Neural cell (in vitro differentiated cells): ENCODE data around the gene PLCB4. TPM values are rescaled to one million over a fixed set of nuclear protein-coding genes. Genes with fewer than 3 reads are reported as not detected.

Experiments
- H2AFZ ChIP-seq: fragments of 200-600, 300-800 bp; sonication (generic), shearing (Covaris generic); 2 replicates; pipeline ENCODE4 v1.6.0; 2014; ENCODE audit warnings: low read depth, mild to moderate bottlenecking, antibody characterized with exemption, low read length, moderate library complexity
- H3F3A ChIP-seq: fragments of 200-600 bp; shearing (Covaris generic); 2 replicates; pipeline ENCODE4 v1.6.1; 2016; ENCODE audit warnings: mild to moderate bottlenecking, moderate library complexity, mixed read lengths, antibody characterized with exemption, low read length; ENCODE audit not compliant: insufficient read depth, poor library complexity, severe bottlenecking
- H3K27ac ChIP-seq: fragments of 200-600, 300-800 bp; sonication (generic), shearing (Covaris generic); 2 replicates; pipeline ENCODE4 v1.5.1; 2014; ENCODE audit warnings: mild to moderate bottlenecking, low read length, moderate library complexity
- H3K27me3 ChIP-seq: fragments of 300-800, 200-600 bp; sonication (generic), shearing (Covaris generic); 2 replicates; pipeline ENCODE4 v1.6.0; 2014; ENCODE audit warnings: mild to moderate bottlenecking, low read depth, low read length, moderate library complexity; ENCODE audit not compliant: insufficient read depth
- H3K36me3 ChIP-seq: fragments of 300-800, 200-600 bp; sonication (generic), shearing (Covaris generic); 2 replicates; pipeline ENCODE4 v1.5.1; 2014; ENCODE audit warnings: mild to moderate bottlenecking, antibody characterized with exemption, low read length, moderate library complexity; ENCODE audit not compliant: insufficient read depth
- H3K4me2 ChIP-seq: fragments of 300-800, 200-600 bp; sonication (generic), shearing (Covaris generic); 2 replicates; pipeline ENCODE4 v1.6.0; 2014; ENCODE audit warnings: mild to moderate bottlenecking, low read length
- H3K4me3 ChIP-seq: fragments of 300-800, 200-600 bp; sonication (generic), shearing (Covaris generic); 2 replicates; pipeline ENCODE4 v1.5.1; 2014; ENCODE audit warnings: mild to moderate bottlenecking, low read length, moderate library complexity
- H3K79me2 ChIP-seq: fragments of 200-600 bp; shearing (Covaris generic); replicated peaks from 2 replicates; pipeline ENCODE4 v1.6.0; 2014; ENCODE audit warnings: mild to moderate bottlenecking, low read length, moderate library complexity; ENCODE audit not compliant: insufficient read depth
- H3K9ac ChIP-seq: fragments of 300-800, 200-600 bp; sonication (generic), shearing (Covaris generic); 2 replicates; pipeline ENCODE4 v1.6.1; 2016; ENCODE audit warnings: mild to moderate bottlenecking, low read length, mixed read lengths
- H3K9me2 ChIP-seq: fragments of 200-600 bp; shearing (Covaris generic); 2 replicates; pipeline ENCODE4 v1.6.1; 2016; ENCODE audit warnings: mild to moderate bottlenecking, low read length, mixed read lengths; ENCODE audit not compliant: insufficient read depth
- H3K9me3 ChIP-seq: fragments of 200-600, 300-800 bp; sonication (generic), shearing (Covaris generic); 2 replicates; pipeline ENCODE4 v1.6.1; 2016; ENCODE audit warnings: mild to moderate bottlenecking, mixed run types, low read length, moderate library complexity, mixed read lengths
- H4K20me1 ChIP-seq: fragments of 200-600 bp; shearing (Covaris generic); 2 replicates; pipeline ENCODE4 v1.6.1; 2016; ENCODE audit warnings: mild to moderate bottlenecking, mixed run types; ENCODE audit not compliant: insufficient read depth
- EP300 ChIP-seq: fragments of 450-650 bp; conservative IDR thresholded peaks from 2 replicates; pipeline ENCODE4 v1.6.1; 2014; ENCODE audit warnings: antibody characterized with exemption, mild to moderate bottlenecking, moderate library complexity; ENCODE audit not compliant: poor library complexity, severe bottlenecking
- EZH2 ChIP-seq: fragments of 200-600, 300-800 bp; shearing (Covaris generic), sonication (generic); IDR thresholded peaks from 2 replicates; pipeline ENCODE4 v1.6.1; 2014; ENCODE audit warnings: antibody characterized with exemption, low read length, borderline replicate concordance, mild to moderate bottlenecking; ENCODE audit not compliant: insufficient read depth, poor library complexity, severe bottlenecking
- MXI1 ChIP-seq: fragments of 450-650 bp; conservative IDR thresholded peaks from 2 replicates; pipeline ENCODE4 v1.6.1; 2014; ENCODE audit warnings: antibody characterized with exemption, mild to moderate bottlenecking; ENCODE audit not compliant: poor library complexity, severe bottlenecking
- POLR2AphosphoS5 ChIP-seq: IDR thresholded peaks from 2 replicates; pipeline ENCODE4 v1.6.1; 2012
- RAD21 ChIP-seq: fragments of 450-650 bp; conservative IDR thresholded peaks from 2 replicates; pipeline ENCODE4 v1.6.1; 2014; ENCODE audit warnings: antibody characterized with exemption, mild to moderate bottlenecking, moderate library complexity
- SMC3 ChIP-seq: fragments of 450-650 bp; conservative IDR thresholded peaks from 2 replicates; pipeline ENCODE4 v1.6.1; 2014; ENCODE audit warnings: antibody characterized with exemption, mild to moderate bottlenecking, moderate library complexity; ENCODE audit not compliant: poor library complexity
- TAF1 ChIP-seq: IDR thresholded peaks from 2 replicates; pipeline ENCODE4 v1.6.1; 2012; ENCODE audit warnings: low read depth
- polyA plus RNA-seq: library from polyadenylated mRNA; depleted of rRNA; stranded (reverse); fragments of >200 nt; gene quantifications from 2 replicates; pipeline ENCODE4 v1.2.3, GENCODE V29; 2014
- TF ChIP-seq, protein P1 (sequence below): IDR thresholded peaks from 2 replicates; pipeline ENCODE4 v1.6.1; 2012; ENCODE audit warnings: borderline replicate concordance
- TF ChIP-seq, protein P2 (sequence below): fragments of 450-650 bp; IDR thresholded peaks from 2 replicates; pipeline ENCODE4 v1.5.1; 2014; ENCODE audit warnings: antibody characterized with exemption, mild to moderate bottlenecking, moderate library complexity; ENCODE audit not compliant: poor library complexity, severe bottlenecking

PLCB4 gene
- polyA plus RNA-seq, 1 donor from 2014 or later, result 13.1 TPM

DNA sequence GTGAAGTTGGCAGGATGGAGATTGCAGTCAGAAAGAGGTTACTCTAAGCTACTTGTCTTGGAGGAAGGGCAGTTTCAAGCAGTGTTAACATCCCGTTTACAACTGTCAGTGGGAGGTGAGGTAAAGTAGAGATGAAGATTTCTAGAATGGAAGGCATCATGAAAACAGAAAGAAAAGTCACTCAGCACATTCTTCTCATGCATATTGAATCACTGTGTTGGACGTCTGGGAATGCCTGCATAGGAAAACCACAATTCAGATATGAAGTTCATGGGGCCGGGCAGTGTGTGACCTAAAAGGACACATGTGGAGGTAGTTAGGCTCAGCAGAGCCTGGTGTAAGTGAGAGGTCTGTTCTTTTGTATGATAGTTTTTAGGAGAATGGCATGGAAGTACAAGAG, 372.0 kb downstream of the PLCB4 start:
- H3K79me2 ChIP-seq, result no peaks in the 10 kb centered on the region
- H3K9ac ChIP-seq, result no peak overlapping the region
- H3K27ac ChIP-seq, result no peak overlapping the region
- H3F3A ChIP-seq, result no peaks in the 10 kb centered on the region
- no peaks in the 10 kb centered on the region for H4K20me1 ChIP-seq
- peaks cover 4% of the 10 kb centered on the region for H3K36me3 ChIP-seq
- no peaks in the 10 kb centered on the region for H3K9me2 ChIP-seq
- no peak for TF ChIP-seq EP300
- TF ChIP-seq MXI1, result no peak
- TF ChIP-seq, protein P1, sequence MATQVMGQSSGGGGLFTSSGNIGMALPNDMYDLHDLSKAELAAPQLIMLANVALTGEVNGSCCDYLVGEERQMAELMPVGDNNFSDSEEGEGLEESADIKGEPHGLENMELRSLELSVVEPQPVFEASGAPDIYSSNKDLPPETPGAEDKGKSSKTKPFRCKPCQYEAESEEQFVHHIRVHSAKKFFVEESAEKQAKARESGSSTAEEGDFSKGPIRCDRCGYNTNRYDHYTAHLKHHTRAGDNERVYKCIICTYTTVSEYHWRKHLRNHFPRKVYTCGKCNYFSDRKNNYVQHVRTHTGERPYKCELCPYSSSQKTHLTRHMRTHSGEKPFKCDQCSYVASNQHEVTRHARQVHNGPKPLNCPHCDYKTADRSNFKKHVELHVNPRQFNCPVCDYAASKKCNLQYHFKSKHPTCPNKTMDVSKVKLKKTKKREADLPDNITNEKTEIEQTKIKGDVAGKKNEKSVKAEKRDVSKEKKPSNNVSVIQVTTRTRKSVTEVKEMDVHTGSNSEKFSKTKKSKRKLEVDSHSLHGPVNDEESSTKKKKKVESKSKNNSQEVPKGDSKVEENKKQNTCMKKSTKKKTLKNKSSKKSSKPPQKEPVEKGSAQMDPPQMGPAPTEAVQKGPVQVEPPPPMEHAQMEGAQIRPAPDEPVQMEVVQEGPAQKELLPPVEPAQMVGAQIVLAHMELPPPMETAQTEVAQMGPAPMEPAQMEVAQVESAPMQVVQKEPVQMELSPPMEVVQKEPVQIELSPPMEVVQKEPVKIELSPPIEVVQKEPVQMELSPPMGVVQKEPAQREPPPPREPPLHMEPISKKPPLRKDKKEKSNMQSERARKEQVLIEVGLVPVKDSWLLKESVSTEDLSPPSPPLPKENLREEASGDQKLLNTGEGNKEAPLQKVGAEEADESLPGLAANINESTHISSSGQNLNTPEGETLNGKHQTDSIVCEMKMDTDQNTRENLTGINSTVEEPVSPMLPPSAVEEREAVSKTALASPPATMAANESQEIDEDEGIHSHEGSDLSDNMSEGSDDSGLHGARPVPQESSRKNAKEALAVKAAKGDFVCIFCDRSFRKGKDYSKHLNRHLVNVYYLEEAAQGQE, result no peak
- TF ChIP-seq, protein P2, sequence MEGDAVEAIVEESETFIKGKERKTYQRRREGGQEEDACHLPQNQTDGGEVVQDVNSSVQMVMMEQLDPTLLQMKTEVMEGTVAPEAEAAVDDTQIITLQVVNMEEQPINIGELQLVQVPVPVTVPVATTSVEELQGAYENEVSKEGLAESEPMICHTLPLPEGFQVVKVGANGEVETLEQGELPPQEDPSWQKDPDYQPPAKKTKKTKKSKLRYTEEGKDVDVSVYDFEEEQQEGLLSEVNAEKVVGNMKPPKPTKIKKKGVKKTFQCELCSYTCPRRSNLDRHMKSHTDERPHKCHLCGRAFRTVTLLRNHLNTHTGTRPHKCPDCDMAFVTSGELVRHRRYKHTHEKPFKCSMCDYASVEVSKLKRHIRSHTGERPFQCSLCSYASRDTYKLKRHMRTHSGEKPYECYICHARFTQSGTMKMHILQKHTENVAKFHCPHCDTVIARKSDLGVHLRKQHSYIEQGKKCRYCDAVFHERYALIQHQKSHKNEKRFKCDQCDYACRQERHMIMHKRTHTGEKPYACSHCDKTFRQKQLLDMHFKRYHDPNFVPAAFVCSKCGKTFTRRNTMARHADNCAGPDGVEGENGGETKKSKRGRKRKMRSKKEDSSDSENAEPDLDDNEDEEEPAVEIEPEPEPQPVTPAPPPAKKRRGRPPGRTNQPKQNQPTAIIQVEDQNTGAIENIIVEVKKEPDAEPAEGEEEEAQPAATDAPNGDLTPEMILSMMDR, result no peak
- no peak for TF ChIP-seq RAD21
- H3K27me3 ChIP-seq, result no peaks in the 10 kb centered on the region
- no peak overlapping the region for H3K4me2 ChIP-seq
- H3K4me3 ChIP-seq, result no peak overlapping the region
- H2AFZ ChIP-seq, result no peak overlapping the region
- peaks cover 9% of the 10 kb centered on the region for H3K9me3 ChIP-seq

DNA sequence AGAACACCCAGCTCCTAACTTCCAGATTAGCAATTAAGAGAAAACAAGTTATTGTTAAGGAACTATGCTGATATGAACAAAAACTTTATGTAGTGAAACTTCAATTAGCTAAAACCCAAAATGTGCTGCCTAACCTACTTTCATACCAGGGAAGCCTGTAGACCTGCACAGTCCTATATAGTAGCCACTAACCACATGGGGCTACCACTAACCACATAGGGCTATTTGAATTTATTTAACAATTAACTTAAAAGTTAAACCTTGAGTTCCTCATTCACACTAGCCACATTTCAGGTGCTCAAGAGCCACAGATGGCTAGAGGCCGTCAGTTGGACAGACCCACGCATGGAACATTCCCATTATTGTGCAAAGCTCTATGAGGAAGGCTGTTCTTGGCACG, 373.1 kb downstream of the PLCB4 start:
- H3K4me3 ChIP-seq, result no peak overlapping the region
- H3K9me2 ChIP-seq, result no peaks in the 10 kb centered on the region
- no peaks in the 10 kb centered on the region for H3F3A ChIP-seq
- no peak overlapping the region for H3K4me2 ChIP-seq
- no peaks in the 10 kb centered on the region for H3K27me3 ChIP-seq
- H3K79me2 ChIP-seq, result no peaks in the 10 kb centered on the region
- TF ChIP-seq SMC3 (no peak), RAD21 (no peak), MXI1 (no peak), EP300 (no peak), EZH2 (no peak), POLR2AphosphoS5 (no peak), TAF1 (no peak)
- TF ChIP-seq, protein P1, result no peak
- TF ChIP-seq, protein P2, result no peak
- H4K20me1 ChIP-seq, result no peaks in the 10 kb centered on the region
- H3K27ac ChIP-seq, result no peak overlapping the region
- H2AFZ ChIP-seq, result no peak overlapping the region
- H3K9me3 ChIP-seq, result peaks cover 9% of the 10 kb centered on the region
- H3K9ac ChIP-seq, result no peak overlapping the region
- peaks cover 4% of the 10 kb centered on the region for H3K36me3 ChIP-seq
